ENCODE results near the gene ASCC1.

GRCh38 chr10:72257051-72257892 is 41.2 kb upstream of the ASCC1 start:
- TF ChIP-seq CTCF (IDR thresholded peaks at IDR 0.05; ENCODE audit: borderline replicate concordance, extremely low read depth, low read length, poor library complexity, severe bottlenecking) (no peak), EZH2 (IDR thresholded peaks at IDR 0.05; ENCODE audit: borderline replicate concordance, low read depth, low read length, severe bottlenecking) (no peak)

All from DND-41 (cell line).